ENCODE data around the gene GRM4. TPM values are rescaled to one million over a fixed set of nuclear protein-coding genes. Genes with fewer than 3 reads are reported as not detected.

GRM4 gene
- total RNA-seq, 4 donors from 2014 or later: 0.35 to 2.2 TPM; not detected in 2

DNA sequence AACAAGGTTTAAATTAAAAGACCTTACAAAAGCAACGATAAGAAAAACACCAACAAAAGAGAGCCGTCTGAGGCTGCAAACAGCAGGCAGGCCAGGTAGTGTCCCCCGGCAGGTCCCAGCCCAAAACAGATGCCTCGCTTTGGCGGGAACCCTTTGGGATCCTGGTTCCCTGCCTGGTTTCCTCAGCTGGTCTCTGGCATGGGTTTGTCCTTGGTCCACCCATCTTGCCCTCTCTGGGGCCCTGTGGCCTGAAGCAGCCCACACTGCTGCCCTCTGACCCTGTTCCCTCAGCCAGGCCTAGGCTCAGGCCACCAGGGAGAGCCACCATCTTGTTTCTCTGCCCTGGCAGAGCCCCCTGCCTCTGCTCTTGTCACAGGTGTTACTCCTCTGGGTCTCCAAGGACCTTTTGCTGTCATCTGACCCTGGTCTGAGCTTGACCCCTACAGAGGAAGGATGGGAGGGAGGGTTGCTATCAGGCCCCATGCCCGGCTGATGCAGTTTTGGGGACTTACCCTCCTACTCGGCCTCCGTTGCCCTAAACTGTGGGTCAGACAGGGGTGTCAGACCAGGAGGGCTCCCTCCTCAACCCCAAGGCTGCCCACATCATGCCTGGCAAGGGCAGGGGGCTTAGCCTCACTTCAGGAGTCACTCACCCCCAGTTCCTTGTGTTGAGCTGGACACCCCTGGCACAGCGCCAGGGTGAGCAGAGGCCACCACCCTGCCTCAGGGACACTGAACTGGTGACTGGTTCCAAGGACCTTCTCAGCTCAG lies 30.6 kb upstream of the GRM4 start:
- TF ChIP-seq, protein P1, sequence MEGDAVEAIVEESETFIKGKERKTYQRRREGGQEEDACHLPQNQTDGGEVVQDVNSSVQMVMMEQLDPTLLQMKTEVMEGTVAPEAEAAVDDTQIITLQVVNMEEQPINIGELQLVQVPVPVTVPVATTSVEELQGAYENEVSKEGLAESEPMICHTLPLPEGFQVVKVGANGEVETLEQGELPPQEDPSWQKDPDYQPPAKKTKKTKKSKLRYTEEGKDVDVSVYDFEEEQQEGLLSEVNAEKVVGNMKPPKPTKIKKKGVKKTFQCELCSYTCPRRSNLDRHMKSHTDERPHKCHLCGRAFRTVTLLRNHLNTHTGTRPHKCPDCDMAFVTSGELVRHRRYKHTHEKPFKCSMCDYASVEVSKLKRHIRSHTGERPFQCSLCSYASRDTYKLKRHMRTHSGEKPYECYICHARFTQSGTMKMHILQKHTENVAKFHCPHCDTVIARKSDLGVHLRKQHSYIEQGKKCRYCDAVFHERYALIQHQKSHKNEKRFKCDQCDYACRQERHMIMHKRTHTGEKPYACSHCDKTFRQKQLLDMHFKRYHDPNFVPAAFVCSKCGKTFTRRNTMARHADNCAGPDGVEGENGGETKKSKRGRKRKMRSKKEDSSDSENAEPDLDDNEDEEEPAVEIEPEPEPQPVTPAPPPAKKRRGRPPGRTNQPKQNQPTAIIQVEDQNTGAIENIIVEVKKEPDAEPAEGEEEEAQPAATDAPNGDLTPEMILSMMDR (IDR thresholded peaks at IDR 0.05): no peak
- no peak for TF ChIP-seq POLR2A (IDR thresholded peaks at IDR 0.05)
- no peaks in the 10 kb centered on the region for H3K36me3 ChIP-seq
- H3K27me3 ChIP-seq: no peaks in the 10 kb centered on the region
- H3K4me3 ChIP-seq: no peak overlapping the region
- H3K4me1 ChIP-seq: no peaks in the 10 kb centered on the region
- DNase-seq: no peak
- intact Hi-C loops (cut with DNase I; ENCODE audit: low total_unique reads): no loop called here
- no peaks in the 10 kb centered on the region for H3K9me3 ChIP-seq
- H3K27ac ChIP-seq: no peak overlapping the region

DNA sequence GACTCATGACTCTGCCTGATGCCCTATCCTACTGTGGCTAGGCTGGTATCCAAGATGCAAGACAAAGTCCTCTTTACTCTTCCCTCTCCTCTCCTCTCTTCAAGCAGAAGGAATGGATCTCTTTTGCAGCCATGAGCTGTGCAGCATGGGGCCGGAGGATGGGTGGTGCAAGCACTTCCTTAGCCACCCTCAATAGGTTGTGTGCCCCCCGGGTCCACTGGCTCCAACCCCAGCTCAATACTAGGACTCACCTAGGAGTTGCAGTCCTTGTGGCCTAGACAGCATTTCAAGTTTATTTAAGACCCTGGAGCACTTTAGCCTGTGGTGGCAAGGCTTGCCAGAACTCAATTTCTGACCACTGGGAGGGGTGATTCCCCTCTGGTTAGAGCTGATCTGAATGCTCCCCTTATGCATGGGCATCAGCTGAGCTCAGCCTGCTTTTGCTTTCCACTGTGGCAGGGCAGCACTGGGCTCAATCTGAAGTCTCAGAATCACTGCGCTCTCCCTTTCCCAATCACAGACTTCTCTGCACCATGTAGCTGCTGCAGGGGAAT lies 29.0 kb upstream of the GRM4 start:
- Histone ChIP-seq H3K27ac (no peak overlapping the region), H3K4me1 (no peaks in the 10 kb centered on the region), H3K9me3 (no peaks in the 10 kb centered on the region), H3K4me3 (no peak overlapping the region), H3K36me3 (no peaks in the 10 kb centered on the region), H3K27me3 (no peaks in the 10 kb centered on the region)
- intact Hi-C loops (cut with DNase I; ENCODE audit: low total_unique reads): no loop called here
- DNase-seq: no peak
- TF ChIP-seq, protein P1 (IDR thresholded peaks at IDR 0.05): no peak
- TF ChIP-seq POLR2A (IDR thresholded peaks at IDR 0.05): no peak

- Histone ChIP-seq H3K36me3 (no peaks in the 10 kb centered on the region), H3K9me3 (no peaks in the 10 kb centered on the region), H3K27me3 (no peaks in the 10 kb centered on the region), H3K4me3 (no peak overlapping the region), H3K27ac (no peak overlapping the region), H3K4me1 (no peaks in the 10 kb centered on the region)
- TF ChIP-seq POLR2A (IDR thresholded peaks at IDR 0.05): no peak
- TF ChIP-seq, protein P1 (IDR thresholded peaks at IDR 0.05): no peak
- no peak for DNase-seq
- intact Hi-C loops (cut with DNase I; ENCODE audit: low total_unique reads): no loop called here
Observed at GRCh38 chr6:34172961-34173775, 27.3 kb upstream of the GRM4 start.

DNA sequence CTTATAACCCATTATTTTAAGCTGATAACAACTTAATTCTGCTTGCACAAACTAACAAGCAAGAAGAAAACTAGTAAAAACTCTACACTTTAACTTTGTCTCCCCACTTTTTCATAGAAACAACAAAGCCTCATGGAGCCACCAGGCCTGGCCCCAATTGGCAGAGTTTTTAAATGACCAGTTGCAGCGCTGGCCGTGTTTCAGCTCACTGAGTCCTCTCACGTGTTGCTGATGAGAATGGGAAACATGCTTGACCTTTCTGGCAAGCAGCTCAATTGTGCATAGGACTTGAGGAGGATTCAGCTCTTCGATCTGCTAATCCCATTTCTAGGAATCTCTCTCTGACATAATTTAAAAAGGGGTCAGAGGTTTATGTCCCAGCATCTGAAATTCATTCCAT lies 24.5 kb upstream of the GRM4 start:
- no peak overlapping the region for H3K27ac ChIP-seq
- TF ChIP-seq, protein P1 (IDR thresholded peaks at IDR 0.05): no peak
- TF ChIP-seq POLR2A (IDR thresholded peaks at IDR 0.05): no peak
- intact Hi-C loops (cut with DNase I; ENCODE audit: low total_unique reads): no loop called here
- no peaks in the 10 kb centered on the region for H3K27me3 ChIP-seq
- H3K36me3 ChIP-seq: no peaks in the 10 kb centered on the region
- H3K9me3 ChIP-seq: no peaks in the 10 kb centered on the region
- no peak overlapping the region for H3K4me3 ChIP-seq
- no peaks in the 10 kb centered on the region for H3K4me1 ChIP-seq
- no peak for DNase-seq

- H3K27ac ChIP-seq: no peak overlapping the region
- no peaks in the 10 kb centered on the region for H3K36me3 ChIP-seq
- no peaks in the 10 kb centered on the region for H3K4me1 ChIP-seq
- no peaks in the 10 kb centered on the region for H3K9me3 ChIP-seq
- intact Hi-C loops (cut with DNase I; ENCODE audit: low total_unique reads): no loop called here
- DNase-seq: no peak
- TF ChIP-seq, protein P1 (IDR thresholded peaks at IDR 0.05): no peak
- TF ChIP-seq POLR2A (IDR thresholded peaks at IDR 0.05): no peak
- no peaks in the 10 kb centered on the region for H3K27me3 ChIP-seq
- no peak overlapping the region for H3K4me3 ChIP-seq
Observed at GRCh38 chr6:34169897-34170296, 24.0 kb upstream of the GRM4 start.

Measured in uterus (tissue), 4 donors.